COLO668 (cell line): ENCODE results near the gene PFDN2.
"Not testable (repeated sequence)": the region's sequence is repeated elsewhere in the genome, so short reads cannot be mapped to it uniquely, and the experiment has no call there.

Experiments used
- DNase-seq: peaks from one replicate; lab custom pipeline; 2025; ENCODE audit not compliant: unreplicated experiment; lab: John Stamatoyannopoulos, UW

The PFDN2 gene

DNA sequence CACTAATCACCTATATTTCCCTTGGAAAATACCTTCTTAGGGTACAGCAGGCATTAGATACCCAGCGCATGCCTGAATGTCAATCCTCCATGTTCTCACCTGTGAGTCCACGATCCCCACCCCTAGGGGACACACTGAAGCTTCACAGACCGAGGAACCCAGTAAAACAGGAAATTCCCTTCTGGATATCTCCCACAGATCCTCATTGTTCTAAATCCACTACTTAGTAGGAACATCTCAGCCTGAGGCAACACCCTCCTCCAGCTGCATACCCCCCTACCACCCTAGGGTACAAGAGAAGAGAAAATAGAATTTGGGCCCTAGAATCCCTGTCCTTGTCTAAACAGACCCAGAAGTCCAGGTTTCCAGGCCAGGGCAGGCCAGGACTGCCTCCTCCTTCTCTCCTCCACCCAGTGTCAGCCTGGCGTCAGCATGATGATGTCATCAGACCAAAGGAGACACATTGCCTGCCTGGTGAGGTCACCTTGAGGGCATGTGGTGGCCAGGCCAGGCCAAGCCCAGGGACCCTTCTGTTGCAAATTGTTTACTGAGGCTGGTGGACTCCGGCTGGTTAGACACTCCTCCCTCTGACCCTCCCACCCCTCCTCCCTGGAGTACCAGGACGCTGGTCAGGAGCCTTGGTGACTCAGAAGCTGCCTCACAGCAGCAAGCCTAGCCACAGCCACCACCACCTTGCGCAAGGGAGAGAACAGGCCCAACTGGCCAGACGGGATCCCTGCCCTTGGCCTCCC lies 34.7 kb downstream of the PFDN2 start:
- DNase-seq, result peak; percentile 11

DNA sequence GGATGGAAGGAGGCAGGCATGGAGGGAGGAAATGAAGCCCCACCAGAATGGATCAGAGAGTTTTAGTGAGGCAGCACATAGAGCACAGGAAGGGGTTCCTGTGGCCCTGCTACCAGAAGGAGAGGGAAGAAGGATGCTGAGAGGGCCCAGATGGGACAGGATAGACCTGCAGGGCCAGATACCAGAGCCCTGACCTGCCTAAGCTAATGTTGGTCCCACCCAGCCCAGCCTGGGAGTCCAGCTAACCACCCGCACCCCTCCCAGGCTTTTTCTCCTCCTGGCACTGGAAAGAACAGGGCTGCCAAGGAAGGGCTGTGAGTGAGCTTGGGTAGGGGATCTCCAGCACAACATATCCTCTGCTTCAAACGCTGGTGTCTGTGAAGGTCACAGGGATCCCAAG lies 35.4 kb downstream of the PFDN2 start:
- no peak for DNase-seq

DNA sequence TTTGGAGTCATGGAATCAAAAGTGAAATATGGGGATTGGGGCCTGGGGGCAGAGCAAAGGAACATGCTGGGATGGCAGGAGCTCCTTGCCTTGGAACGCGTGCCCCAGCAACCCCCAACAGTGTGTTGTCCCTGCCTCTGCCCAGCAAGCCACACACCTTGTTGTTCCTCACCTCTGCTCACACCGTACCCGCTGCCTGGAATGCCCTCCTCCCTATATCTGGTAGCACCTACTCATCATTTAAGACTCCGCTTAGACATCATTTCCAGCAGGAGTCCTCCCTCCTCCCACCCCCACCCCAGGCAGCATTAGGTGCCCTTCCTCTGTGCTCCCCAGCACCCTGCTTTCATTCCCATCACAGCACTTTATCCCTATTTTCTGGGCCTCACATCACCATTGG lies 36.3 kb downstream of the PFDN2 start:
- no peak for DNase-seq

DNA sequence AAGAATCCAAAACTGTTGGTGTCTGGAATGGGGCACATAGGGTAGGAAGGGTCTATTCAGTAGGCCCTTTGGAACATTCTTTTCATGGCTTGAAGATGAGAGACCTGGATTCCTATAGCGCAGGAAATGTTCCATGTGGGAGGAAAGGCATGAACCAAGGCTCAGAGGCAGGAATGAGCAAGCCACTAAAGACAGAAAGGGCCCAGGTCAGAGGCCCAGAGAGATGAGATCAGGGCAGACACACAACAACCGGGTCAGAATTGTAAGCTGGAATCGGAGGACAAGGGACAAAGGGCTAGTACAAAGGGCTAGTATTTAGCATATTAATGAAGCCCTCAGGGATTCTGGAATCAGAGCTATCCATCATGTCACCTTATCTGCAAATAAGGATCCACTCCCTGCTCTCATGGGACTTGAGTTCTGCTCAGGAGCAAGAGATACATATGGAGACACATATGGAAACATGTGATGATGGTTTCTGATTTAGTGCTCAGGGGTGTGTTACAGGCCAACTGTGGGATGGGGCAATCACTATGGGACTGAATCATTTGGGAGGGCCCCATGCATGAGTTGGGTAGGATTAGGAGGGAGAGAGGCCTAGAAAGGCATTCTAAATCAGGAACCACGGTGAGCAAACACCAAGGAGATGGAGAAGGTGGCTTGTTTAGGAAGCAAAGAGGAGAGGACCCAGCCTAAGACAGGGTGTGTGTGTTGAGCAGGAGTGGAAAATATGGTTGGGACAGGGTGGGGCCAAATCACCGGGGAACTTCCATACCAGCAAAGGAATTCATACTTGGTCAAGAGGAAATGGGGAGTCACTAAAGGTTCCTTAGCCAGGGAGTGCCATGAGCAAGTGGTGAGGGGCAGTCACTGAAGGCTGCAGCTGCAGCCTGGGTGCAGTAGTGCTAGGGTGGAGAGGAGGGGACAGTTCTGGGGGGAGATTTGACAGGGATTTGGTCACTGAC lies 37.1 kb downstream of the PFDN2 start:
- no peak for DNase-seq

DNA sequence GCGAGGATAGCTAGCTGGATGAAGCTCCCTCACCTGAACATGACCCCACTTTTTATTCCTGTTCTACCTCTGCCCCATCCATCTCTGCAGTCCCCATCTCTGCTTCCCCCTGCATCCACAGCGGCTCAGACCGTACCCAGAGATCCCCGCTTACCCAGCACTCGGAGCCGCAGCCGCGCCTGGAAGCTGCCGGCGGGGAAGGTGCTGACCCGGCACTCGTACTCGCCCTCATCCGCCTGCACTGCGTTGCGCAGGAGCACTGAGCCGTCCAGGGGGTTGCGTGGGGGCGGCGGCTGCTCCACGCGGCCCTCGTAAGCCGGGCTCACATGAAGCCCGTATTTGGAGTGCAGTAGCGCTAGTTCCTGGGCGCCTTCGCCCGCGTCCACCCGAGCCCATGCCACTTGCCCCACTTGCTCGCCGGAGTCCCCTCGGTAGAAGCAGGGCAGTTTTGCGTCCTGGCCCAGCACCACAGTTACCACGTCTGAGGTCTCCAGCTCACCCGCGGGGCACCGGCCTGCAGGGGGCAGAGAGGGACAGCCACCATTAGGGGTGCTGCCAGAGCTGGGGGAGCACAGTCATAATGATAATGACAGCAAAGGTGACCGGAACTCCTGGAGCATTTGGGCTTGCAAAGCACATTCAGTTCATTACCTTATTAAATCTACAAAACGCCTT lies 38.3 kb downstream of the PFDN2 start:
- DNase-seq, result no peak

DNA sequence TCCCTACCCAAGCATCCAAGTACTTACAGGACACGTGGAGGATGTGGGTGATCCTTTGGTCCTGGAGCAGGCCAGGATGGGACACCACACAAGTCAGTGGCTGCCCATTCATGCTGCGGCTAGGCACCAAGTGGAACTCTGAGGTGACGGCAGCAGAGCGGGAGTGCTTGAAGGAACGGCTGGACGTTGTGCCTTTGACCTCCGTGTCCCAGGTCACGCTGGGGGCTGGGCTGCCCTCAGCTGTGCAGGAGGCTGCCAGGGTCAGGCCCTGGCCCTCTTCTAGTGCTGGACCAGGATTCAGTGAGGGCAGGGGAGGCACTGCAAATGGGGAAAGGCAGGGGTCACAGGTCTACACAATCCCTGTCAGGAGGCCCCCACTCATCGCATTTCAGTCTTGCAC lies 40.4 kb downstream of the PFDN2 start:
- no peak for DNase-seq

DNA sequence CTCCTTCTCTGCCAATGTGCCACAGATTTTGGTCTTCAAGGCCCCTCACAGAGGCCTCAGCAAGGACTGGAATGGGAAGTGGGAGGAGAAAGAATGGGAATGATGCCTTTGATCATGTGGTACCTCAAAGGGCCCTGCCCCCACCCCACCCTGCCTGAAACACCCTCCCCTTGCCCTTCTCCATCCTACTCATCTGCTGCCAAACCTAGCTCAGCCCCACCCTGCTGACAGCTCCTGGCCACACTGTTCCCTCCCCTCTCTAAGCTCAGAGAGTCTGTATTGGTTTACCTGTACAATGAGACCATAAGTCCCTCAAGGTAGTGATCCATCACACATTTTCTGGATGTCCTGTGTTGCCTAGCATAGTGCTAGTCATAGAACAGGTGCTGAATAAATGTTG lies 41.4 kb downstream of the PFDN2 start:
- no peak for DNase-seq

DNA sequence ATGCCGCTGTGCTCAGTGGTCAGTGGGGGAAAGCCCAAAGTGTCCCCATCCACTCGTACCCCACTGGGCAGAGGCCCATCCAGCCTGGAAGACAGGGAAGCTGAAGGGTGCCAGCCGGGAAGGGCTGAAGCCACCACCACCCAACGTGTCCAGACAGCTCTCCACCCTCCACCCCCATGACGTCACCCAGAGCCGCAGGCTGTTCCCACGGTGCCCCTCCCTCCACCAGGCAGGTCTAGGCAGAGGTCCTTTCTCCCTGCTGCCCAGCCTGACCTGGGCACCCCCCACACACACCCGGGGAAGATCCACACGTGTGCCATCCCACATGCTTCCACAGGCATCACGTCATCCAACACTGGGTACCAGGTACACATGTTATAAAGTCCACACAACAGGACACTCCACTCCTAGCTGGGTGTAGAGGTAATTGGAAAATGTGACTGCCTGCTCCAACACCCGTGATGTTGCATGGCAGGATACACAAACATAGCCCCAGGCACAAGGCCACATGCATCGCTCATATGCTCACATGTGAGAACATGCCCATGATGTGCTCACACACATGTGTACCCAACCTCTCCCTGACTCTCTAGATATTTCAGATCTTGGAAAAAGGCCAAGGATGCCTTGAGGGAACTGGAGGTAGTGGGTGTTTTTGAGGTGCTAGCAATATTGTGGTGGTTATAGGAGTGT lies 43.0 kb downstream of the PFDN2 start:
- DNase-seq, result peak; percentile 36

DNA sequence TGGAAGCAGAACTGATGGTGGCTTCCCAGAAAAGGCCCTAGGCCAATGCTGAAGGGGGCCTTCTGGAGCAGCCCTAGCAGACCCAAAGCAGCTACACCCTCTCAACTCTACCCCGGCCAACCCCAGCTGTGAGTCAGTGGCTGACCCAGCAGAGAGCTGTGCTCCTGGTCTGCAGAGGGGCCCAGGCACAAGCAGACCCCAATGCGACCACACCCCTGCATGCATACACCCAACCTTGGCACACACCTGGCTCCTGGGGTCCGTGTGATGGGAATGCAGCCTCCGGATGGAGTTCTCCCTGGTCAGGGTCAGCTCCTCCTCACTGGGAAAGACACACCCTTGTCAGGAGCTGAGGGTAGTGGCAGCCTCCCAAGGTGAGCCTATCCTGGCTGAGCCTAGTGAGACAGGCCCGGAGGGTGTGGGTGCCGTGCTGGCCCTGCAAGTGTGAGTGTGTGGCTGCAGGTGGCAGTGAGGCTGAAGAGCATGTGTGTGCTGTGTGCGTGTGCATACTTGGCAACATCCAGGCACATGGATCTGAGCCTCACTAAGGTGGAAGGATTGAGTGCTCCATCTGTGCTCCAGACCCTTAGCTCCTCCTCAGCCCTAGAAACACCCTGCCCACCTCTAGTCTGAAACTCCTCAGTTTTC lies 44.2 kb downstream of the PFDN2 start:
- no peak for DNase-seq

DNA sequence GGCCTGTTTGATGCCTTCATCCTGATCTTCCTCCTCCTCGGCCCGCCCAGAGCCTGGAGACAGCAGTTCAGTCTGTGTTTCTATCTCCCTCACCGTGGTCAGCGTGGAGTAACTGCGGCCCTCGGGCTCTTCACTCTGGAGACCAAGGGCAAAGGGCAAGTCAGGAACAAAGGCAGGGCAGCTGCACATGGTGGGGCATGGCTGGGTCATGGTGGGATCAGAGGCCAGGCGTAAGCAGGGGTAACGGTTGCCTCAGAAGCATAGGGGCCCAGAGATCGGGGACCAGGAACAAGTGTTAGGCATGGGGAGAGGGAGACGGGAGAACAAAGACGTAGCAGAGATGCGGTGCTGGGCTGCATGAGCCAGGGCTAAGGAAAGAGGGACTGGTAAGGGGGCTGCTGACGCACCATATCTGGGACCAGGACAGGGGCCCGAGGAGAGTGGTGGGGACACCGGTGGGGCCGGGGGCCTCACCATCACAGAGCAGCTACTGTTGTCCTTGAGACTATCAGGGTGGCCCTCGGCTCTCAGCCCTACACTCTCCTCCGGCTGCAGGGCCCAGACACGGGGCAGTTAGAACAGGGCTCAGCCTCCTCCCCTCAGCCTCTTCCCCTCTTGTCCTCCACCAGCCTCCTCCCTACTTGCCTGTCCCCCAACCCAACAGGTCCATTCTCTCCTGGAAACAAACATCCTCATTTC lies 44.9 kb downstream of the PFDN2 start:
- no peak for DNase-seq

DNA sequence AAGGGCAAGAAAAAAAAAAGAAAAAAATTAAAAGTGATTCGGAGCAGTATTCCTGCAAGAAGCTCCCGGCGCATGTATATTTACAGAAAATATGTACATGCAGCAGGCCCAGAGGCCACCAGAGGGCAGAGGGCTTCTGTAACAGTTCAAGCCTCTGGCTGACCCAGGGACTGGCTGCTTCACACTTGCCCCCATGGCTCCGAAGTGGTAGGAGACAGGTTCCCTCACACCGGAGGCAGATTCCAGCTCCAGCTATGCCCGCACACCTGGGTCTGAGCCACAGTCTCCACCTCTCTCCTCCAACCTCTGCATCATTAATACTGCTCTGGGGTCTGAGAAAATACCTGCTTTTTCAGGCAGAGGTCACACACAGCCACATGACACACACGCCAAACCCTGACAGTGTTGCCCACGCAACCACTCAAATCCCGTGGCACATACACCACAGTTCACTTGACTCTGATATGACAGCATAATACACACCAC lies 45.9 kb downstream of the PFDN2 start:
- peak; percentile 31 for DNase-seq

DNA sequence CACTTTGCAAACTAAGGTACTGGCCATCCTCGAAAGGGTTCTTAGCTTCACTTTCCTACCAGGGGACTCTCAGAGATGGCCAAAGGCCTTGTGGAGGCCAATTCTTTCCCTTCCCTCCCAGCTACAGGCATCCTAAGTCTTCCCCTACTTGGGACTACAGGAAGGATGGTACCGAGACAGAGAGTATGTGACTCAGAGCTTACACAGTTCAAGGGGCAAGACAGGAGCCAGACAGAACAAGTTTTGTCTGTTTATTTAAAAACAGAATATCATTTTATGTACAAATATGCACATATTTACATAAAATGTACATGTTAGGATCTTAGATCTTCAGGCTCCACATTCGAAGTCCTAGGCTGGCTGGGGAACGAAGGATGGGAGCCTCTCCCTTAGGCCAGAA lies 47.1 kb downstream of the PFDN2 start:
- no peak for DNase-seq

DNA sequence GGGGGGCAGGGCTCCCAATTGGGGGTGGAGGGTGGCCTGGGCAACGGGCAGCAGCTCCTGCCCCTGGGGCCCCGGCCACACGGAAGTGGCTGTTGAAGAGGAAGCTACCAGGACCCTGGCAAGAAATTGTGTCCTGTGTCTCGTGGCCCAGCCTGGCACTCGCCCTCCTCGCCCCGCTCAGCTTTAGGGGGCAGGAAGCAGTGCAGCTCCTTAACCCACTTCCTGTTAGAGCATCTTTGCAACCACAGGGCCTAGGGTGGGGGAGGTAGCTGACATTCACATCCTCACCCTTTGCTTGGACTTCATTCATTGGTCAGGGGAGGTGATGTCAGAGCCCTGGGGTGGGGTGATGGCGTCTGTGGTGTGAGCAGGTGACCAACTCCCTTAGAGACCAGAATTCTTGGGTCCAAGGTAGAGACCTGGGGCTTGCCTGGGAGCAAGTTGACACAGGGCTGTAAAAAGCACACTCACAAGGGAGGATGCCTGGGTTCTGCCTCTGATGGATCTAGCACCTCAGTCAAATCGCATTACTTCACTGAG lies 48.0 kb downstream of the PFDN2 start, which contains the start of gene ARHGAP30:
Gene ARHGAP30 (minus strand): TSS at position 161 of the 540 bp plus-strand sequence. CDS start 267 bp downstream, outside the sequence.
- no peak for DNase-seq

DNA sequence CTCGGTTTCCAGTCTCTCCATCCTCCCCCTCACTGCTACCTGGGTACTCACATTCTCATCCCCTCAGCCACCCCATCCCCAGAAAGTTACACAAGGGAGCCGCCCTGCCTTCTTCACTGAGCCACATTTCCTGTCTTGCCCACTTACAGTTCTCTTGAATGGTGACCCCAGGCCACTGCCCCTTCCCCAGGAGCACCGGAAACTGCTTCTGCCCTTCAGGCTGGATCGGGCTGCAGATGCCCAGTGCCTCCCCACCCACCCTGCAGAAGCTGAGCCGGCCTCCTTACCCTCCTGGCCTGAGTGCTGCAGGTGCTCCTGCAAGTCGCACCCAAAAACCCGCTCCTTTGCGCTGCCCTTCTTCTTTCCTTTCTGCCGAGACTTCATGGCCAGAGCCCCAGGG lies 48.6 kb downstream of the PFDN2 start:
- DNase-seq, result no peak

DNA sequence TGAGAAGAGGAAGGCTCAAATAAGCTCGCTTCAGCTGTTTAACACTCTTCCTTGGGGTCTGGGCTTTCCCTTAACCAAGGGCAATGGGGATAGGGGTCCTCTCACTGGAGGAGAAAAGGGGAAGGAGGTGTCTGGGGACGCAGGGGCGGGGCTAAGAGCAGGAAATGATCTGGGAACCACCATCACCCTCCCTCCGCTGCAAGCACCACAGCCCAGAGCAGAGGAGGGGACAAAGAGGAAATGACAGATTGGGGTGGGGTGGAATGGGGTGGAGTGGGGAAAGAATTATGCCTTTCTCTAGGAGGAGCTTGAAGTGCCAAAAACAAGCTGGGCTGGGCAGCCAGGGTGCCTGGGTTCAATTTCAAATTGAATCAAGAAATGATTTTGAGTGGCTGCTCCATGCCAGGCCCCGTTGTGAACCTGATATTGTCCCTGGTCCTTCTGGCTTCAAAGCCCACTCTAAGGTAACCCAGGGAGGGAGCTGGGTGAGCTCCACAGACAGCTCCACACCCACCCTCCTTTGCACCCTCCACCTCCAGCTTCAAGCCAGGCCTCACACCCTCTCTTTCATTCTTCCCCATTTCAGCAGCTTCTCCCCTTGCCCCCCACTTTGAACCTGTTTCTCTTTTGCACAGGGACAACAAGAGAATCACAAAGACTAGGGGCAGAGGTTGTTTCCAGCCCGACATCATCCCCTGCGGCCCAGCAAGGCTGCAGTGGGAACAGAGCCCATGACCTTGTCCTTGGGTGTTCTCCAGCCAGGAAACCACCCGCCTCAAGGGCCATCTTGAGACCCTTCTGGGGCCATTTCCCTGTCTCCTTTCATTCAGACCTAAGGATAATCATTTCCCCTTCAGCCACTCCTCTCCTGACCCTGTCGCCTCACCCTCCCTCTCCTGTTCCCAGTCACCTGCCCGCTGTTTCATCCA lies 49.3 kb downstream of the PFDN2 start:
- no peak for DNase-seq

DNA sequence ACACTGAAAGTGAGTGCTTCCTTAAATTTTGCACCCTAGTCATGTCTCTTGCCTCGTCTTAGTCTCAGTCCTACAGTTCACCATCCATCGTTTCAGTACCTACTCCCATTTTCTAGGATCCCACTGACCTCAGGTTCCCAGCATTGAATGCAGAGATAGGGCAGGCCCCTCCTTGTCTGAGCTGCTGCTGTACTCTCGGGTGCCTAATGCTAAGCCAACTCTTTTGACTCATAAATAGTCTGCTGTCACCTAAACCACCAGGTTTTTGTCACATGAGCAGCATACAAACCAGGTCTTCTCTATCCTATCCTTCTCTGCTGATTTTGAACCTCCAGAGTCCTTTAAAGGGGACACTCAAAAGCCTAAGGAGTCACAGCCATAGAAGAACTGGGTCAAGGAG lies 51.1 kb downstream of the PFDN2 start:
- DNase-seq, result no peak

DNA sequence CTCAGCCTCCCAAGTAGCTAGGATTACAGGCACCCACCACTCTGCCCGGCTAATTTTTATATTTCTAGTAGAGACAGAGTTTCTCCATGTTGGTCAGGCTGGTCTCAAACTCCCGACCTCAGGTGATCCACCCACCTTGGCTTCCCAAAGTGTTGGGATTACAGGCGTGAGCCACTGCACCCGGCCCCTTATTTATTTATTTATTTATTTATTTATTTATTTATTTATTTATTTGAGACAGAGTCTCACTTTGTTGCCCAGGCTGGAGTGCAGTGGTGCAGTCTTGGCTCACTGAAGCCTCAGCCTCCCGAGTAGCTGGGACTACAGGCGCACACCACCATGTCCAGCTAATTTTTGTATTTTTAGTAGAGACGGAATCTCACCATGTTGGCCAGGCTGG lies 52.2 kb downstream of the PFDN2 start:
- not testable (repeated sequence) for DNase-seq

DNA sequence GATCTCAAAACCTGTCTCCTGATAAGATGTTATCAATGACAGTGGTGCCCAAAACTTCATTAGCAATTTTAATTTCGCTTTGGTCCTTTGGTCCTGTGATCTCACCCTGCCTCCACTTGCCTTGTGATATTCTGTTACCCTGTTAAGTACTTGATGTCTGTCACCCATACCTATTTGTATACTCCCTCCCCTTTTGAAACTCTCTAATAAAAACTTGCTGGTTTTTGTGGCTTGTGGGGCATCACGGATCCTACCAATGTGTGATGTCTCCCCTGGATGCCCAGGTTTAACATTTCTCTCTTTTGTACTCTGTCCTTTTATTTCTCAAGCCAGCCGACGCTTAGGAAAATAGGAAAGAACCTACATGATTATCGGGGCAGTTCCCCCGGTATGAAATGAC lies 53.9 kb downstream of the PFDN2 start:
- DNase-seq, result not testable (repeated sequence)
